GM19452 (cell line): ENCODE data around the gene CCDC8.
"Not testable (repeated sequence)": the region's sequence is repeated elsewhere in the genome, so short reads cannot be mapped to it uniquely, and the experiment has no call there.

Source experiments
- ATAC-seq: cut with Tn5 transposase; IDR thresholded peaks from one replicate; pipeline ENCODE4 v1.9.1; 2021; ENCODE audit not compliant: unreplicated experiment

Gene CCDC8

GRCh38 chr19:46428239-46429135, 15.1 kb upstream of the CCDC8 start, which contains the start of gene PNMA8C:
PNMA8C (minus strand) TSS chr19:46428936; CDS start chr19:46428359, 577 bp downstream.
- no peak for ATAC-seq

GRCh38 chr19:46427518-46428045, 14.2 kb upstream of the CCDC8 start:
- no peak for ATAC-seq

- no peak for ATAC-seq
Measured at GRCh38 chr19:46426506-46427162, 13.3 kb upstream of the CCDC8 start.

- no peak for ATAC-seq
Measured at GRCh38 chr19:46426035-46426505, 12.7 kb upstream of the CCDC8 start.

GRCh38 chr19:46423188-46423587, 9.8 kb upstream of the CCDC8 start:
- no peak for ATAC-seq

GRCh38 chr19:46422344-46422743, 9.0 kb upstream of the CCDC8 start:
- ATAC-seq: no peak

- no peak for ATAC-seq
Measured at GRCh38 chr19:46420056-46420455, 6.7 kb upstream of the CCDC8 start.

- not testable (repeated sequence) for ATAC-seq
Measured at GRCh38 chr19:46415804-46416709, 2.7 kb upstream of the CCDC8 start.

GRCh38 chr19:46414899-46415298, 1.5 kb upstream of the CCDC8 start:
- ATAC-seq: not testable (repeated sequence)

GRCh38 chr19:46412650-46413261, 608 bp downstream of the CCDC8 start:
- no peak for ATAC-seq

- ATAC-seq: no peak
Measured at GRCh38 chr19:46411925-46412649, 1.3 kb downstream of the CCDC8 start.

- no peak for ATAC-seq
Measured at GRCh38 chr19:46411088-46411924, 2.1 kb downstream of the CCDC8 start.

GRCh38 chr19:46410205-46411087, 2.9 kb downstream of the CCDC8 start:
- ATAC-seq: no peak

GRCh38 chr19:46409191-46409590, 4.2 kb downstream of the CCDC8 start:
- ATAC-seq: no peak

GRCh38 chr19:46408664-46409039, 4.7 kb downstream of the CCDC8 start:
- ATAC-seq: no peak

- ATAC-seq: no peak
Measured at GRCh38 chr19:46407856-46408663, 5.3 kb downstream of the CCDC8 start.

GRCh38 chr19:46406976-46407375, 6.4 kb downstream of the CCDC8 start:
- ATAC-seq: no peak
